HG03045 (cell line): ENCODE measurements around the gene TRANK1.

Source experiments
- ATAC-seq: cut with Tn5 transposase; IDR thresholded peaks from one replicate; pipeline ENCODE4 v1.9.1; 2021; ENCODE audit warnings: mild to moderate bottlenecking, moderate library complexity; ENCODE audit not compliant: unreplicated experiment

TRANK1 gene

DNA sequence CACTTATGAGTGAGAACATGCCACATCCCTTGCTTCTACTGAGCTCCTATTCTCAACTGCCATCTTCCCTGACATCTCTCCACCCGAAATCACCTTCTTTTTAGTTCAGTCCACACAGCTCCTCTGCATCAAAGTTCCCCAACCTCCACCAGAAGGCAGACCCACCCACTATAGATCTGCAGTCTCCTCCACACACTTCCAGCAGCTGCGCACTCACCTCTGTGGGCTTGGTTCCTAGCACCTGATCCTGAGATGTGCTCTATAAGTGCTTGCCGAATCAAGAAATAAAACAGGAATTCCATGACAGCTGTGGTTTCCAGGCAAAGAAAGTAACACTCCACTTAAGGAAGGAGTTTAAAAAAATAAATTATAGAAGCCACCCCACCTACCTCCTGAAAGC, 85.4 kb downstream of the TRANK1 start:
- ATAC-seq, result no peak

DNA sequence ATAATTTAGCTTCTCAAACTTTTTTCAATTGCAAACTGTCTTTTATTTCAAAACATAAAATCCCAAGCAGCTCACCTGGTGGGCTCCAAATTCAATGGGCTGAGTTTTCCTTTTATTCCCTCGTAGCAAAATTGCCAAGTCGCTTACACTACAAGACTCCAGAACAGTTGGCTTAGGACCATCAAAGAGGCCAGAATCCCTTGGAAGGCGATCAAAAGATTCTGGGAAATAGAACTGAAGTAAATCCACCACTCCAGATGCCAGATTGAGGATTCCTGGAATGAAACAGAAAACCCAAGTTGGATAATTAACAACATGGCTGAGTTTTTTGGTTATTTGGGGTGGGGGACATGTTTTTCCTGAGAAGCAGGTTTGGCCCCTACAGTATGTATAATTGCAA, 92.8 kb downstream of the TRANK1 start:
- ATAC-seq, result no peak

DNA sequence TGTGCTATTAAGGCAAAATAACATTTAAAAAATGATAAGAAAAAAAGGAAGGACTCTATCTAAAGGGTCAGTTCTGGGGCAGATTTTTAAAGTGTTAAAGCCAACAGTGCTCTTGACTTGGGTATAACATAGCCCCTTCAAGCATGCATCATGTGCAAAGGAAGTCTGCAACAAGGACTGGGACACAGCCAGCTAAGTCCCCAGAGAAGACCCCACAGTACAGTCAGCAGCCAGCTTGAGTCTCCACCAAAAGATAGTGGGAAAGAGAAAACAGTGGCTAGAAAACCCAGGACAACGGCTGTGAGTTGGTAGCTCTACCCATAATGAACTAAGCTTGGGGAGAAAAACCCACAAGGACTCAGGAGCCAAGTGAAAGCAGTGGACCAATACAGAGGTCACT, 94.1 kb downstream of the TRANK1 start:
- ATAC-seq, result no peak

DNA sequence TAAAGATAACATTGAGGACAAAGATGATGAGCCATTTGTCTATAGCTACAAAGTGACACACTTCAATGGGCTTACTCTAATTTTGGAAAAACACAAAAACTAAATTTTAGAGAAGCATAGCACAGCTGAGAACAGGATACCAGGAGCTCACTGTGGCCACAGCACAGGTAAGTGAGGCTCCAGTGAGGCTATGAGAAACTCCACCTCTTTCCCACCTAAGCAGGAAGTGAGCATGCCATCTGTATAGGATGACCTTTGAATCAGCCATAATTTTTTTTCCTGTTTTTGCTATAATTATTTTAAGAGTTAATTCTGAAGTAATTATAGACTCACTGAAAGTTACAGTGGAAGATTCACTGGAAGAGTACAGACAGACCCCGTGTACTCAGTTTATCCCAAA, 98.4 kb downstream of the TRANK1 start:
- no peak for ATAC-seq

DNA sequence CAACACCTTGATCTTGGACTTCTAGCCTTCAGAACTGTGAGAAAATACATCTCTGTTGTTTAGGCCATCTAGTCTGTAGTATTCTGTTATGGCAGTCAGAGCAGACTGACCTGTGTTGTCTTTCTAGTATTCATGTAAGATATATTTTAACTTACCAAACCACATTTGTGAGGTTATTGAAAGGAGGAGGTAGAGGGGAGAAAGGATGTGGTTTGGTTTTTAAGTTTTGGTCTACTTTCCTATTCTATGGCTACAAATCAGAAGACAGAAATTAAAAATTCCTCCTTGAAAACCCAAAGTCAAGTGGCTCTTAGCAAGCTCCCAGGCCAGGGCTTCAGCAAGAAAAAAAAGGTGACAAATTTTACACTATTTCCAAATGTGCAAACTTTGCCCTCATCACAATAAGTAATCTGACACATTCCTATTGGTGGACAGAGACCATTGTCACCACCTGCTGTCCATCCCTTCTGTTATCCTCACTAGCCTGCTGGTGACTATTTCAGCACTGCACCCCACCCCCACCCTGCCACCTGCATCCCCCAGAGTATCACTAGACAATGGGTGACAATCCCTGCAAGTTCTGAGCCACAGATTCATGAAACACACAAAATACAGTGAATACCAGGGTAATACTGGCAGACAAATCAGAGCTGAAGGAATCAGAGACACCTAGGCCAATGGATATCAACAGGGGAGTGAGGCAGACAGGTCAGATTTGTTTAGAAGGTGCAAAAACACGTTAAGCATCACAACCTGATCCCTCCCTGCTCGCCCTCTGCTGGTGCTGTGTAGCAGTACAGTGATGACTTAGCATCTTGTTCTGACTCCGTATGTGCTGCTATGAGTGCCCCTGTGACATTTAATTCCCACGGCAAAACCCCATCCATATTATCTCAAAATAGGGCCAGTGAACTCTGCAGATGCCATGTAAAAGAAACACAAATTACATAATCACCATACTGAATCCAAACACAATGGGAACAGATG, 101.5 kb downstream of the TRANK1 start:
- no peak for ATAC-seq

DNA sequence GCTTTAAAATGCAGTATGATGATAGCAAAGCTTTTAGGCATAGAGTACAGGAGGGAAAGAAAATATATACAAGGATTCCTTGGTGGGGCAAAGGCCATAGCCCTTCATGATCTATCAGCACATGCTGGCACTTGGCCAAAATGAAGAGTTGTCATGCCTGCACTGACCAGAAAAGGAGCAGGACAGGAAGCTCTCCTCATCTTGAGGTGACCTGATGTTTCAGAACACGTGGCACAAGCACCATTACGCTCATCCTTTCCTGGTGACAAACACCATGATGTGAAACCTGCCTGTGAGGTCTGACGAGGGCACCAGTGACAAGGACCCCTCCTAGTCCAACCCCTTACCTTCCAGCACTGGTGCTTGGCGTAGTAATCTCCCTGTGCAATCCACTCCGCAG, 102.6 kb downstream of the TRANK1 start:
- no peak for ATAC-seq

DNA sequence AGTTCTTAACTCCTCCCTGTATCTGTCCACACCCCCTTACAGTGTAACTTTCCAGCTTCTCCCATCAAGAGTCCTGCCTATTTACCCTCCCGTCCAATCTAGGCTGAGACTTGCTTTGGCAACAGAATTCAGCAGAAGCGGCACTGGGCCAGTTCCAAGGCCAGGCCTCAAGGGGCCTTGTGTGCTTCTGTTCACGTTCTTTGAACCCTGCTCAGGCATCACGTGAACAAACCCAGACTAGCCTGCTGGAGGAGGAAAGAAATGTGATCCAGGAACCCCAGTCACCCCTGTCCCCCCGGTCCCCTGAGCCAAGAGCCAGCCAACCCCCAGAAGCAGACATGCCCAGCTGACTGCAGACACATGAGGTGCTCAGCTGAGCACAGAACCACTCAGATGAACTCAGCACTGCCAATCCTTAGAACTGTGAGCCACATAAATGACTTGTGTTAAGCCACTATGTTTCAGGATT, 104.4 kb downstream of the TRANK1 start:
- no peak for ATAC-seq

DNA sequence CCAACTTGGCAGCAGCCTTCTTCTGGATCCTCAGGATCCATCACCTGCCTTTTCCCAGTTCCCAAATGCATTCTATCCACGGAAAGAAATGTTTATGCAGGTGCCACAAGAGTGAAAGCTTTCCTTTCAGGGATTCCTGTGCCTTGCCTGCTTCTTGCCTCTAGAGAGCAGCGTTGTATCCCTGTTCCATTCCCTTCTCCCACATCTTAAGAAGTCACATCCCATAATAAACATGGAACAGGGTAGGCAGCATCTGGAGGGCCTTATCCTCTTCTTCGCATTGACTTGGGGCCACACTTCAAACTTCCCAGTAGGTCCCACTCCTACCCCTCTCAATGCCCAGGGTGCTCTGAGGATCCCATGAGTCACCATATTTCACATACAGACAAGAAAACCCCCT, 107.8 kb downstream of the TRANK1 start:
- no peak for ATAC-seq

DNA sequence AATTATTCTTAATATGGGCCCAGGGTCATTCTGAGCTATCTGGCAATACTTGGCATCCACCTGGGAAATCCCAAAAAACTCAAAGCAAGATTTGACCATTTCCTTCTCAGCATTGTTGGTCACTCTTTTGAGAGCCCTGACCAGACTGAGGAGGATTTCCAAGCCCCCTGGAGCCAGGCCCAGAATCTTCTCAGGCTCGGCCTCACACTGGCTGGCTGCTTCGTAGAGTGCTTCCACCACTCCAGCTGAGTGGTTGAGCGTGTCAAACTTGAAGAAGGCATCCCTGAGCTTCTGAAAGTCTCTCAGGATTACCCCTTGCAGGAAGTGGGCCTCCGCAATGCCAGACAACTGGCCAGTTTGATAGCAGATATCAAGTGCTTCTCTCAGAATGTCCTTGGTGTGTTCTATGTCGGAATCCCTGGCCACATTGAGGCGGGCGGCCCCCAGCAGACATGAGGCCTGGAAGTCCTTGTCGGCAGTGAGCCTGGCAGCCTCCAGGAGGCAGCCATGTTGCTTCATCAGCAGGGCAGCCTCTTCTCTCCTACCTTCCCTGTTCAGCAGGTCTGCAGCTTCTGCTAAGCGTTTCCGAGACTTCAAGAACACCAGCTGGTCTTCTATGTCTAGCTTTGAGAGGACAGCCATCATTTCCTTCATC, 111.6 kb downstream of the TRANK1 start:
- no peak for ATAC-seq

DNA sequence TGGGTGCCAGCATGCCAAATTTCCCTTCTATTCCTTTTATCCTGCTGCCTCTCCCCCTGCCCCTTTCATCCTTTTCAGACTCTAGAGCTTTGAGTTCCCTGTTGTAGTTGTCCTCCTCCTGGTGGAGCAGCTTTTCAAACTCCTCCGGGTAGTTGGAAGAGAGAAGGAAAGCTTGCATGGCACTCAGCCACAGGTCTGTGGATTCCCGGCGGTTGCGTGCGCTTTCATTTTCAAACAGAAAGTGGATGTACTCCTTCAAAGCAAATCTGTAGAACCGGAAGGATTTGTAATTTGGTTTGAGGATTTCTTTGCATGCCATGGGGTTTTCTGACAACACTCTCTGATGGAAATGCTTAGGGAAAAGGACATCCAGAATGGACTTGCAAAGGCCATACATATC, 112.4 kb downstream of the TRANK1 start:
- ATAC-seq, result no peak

DNA sequence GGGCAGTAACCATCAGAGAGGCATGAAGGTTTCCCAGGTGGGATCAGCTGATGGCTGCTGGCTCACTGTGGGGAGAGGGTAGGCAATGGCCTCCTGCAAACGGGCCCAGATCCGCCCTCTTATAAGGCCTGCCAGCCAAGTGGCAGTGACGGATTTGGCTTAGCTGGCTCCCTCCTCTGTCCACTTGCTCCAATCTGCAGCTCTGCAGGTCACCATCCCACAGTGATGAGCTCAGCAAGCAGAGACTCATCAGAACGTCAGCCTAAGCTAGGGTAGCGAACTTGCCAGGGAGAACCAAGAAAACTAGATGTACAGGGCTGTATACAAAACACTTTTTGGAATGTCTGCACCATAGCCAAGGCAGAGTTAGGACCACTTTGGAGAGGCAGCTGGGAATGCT, 117.7 kb downstream of the TRANK1 start:
- ATAC-seq, result no peak

DNA sequence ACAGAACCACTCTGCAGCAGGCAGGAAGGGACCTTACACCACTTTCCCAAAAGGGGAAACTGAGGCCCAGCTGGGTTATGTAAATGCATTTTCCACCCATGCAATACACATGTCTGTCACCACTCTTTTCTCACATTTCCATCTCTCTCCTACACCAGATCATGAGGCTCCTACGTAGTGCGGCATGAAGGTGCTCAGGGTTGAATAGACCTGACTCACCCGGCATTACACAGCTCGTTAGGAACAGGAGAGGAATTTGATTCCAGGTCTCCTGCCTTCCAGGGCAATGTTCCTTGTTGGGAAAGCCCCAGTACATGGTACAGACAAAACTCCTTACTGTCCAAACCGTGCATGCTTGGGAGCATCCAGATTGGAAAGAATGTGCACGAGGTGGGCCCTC, 118.6 kb downstream of the TRANK1 start:
- no peak for ATAC-seq

DNA sequence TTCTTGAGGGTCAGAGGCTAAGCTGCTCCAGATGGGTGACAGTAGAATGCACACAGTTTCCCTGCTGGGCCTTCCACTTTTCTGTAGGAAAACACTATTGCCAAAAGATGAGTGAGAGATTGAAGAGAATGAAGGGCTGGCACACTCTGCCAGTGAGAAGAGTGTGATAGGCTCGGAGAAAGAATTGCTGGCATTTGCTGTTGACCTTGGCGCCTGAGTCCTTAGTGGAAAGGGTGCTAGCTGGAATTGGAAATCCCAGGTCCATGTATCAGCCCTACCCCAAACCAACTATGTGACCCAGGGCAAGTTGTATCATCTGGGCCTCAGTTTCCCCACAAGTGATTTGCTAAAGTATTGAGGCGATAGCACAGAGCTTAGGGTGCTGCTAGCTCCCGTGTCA, 120.4 kb downstream of the TRANK1 start:
- ATAC-seq, result no peak

DNA sequence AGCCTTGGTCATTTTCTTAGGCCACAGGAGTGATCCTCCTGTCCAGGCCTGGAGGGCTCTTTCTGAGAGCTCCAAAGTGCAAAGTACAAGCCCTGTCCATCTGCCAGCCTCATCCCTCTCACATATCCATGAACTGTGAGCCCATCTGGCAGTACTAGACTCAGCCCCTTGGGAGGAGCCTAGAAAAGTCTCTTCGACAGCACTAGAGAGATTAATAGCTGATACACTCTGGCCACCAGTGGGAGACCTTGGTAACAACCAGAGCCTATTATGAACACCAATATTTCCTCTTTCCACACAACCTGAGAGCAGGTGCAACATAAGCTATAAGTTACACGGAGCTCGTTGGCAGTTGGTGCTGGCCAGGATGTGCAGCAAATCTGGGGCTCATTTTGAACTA, 121.0 kb downstream of the TRANK1 start:
- ATAC-seq, result no peak

DNA sequence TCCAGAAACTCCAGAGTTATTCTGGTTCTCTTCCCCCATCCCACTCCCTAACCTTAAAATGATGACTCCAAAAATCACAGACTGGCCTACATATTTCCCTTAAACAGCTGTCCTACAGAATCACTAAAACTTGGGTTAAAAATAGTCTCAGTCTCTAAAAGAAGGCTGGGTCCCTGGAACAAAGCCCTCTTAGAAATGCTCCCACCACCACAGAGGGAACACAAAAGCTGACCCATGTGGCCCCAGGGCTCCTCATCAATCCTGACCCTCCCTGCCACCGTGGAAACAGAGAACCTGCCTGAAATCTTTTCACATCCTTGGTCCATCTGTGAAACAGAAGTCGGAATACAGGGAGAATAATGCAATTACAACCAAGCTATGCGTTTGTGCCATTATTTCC, 124.8 kb downstream of the TRANK1 start:
- no peak for ATAC-seq

DNA sequence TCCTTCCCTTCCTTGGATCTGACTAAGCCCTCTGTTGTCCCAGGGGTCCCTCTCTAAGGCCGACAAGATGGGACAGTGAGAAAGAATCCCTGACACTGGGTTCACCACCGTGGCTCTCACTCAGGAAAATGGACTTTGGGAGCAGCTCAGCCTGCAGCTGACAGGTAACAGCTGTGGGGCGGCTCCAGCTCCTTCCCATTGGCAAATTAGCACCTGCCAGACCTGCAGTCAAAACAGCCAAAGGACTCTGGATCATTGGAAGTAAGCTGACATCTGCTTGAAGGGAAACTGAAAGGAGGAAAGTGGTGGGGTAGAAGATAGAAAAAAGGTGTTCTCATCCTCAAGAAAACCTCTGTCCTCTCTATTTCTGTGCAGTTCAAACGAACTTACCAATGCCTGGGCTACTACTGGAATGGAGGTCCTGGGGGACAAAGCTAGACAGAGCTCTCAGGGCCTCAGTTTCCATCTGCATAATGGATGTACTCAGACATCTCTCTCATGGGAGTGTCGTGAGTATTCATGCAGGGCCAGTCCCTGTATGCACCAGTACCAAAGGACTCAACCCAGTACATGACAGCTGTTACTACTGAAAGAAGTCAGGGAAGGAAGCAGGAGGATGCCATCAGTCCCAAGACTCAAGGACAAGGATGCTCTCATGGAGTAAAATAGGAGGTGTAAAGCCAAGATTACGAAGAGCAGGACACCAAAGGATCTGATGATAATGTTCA, 126.9 kb downstream of the TRANK1 start:
- ATAC-seq, result no peak

DNA sequence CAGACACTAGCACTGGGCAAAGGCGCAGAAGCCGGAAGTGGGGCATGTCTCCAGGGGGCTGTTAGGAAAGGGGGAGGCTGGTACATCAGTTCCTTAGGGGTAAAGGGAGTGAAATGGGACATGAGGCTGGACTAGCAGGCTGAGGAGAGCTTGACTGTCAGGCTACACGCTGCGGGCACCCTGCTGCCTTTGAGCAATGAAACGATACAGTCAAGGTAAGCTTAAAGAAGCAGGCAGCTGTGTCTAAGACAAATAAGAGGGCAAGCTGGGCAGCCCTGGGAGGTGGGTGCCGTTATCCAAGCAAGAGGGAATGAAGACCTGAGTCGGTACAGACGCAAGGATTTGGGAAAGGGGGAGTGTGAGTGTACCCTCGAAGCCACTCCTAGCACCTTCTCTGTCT, 129.5 kb downstream of the TRANK1 start:
- ATAC-seq, result no peak

DNA sequence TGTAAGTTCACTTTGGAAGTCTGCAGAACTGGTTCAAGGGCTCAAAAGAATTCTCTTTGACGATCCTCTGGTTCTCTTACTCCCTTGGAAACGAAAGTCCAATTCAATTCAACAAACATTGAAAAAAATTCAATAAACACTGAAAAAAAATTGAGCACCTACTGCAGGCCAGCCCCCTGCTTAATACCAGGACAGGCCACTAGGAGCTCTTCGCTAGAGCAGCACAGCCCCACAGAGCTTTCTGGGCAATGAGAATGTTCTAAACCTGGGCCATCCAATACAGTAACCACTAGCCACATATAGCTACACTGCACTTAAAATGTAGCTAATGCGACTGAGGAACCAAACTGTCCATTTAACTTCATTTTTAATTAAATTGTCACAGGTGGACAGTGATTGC, 130.1 kb downstream of the TRANK1 start:
- no peak for ATAC-seq

DNA sequence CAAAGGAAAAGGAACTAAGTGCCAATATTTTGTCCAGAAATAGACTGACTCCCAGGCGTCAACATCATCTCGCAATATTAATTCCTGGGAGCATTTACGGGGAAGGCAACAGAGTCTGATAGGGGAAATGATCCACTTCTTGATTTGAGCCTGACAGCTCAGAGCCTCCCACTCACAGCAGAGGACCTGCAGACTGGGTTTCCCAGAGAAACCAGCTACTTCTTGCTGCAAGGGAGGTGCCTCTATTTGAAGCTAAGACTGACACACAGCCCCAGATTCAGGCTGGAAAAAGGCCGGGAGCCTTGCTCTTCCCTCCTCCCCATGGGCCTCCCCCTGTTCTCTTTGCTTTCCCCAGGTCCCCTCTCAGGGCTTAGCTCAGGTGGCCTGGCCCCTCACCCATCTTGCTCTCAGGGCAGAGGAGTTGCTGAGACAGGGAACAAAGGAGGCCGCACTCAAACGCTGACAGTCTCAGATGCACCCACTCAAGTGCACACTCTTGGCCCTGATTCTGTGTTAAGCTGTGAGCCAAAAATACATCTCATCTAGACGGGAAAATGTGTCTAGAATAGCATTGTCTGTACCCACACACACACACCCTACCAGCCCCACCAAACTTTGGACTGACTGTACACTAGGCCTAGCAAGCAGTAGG, 130.7 kb downstream of the TRANK1 start:
- ATAC-seq, result no peak

DNA sequence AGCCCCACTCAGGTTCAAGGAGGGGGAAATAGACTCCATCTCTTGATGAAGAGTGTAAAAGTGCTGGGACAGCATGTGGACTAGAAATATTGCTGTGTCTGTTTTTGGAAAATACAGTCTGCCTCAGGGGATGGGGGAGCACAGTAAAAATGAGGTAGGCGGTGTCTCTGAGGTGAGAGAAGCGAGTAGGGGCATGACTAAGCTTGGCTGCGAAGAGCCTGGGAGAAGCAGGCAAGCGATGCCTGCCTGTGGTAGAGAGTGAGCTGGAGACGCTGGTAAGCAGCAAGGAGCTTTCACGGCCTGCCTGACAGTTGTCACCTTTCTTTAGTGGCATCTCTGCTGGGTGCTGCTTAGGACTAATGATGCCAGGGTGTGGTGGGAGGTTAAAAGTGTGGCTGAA, 131.5 kb downstream of the TRANK1 start:
- no peak for ATAC-seq

DNA sequence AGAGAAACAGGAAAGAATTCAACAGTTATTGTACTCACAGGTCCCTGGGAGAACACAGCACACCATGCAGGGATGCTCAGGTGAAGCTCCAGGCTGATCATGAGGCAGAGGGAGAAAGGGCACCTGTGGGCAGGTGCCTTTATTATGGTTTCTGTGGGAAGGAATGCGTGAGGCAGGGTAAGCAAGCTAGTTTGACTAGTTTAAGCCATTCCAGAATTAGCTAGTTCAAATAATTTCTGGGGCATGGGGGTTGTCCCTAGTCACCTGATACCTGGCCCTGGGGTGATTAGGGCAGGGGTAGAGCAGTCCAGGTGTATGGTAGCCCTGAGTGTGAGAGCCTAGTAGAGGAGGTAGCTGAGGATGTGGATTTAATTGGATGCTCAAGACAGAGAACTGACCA, 132.6 kb downstream of the TRANK1 start:
- ATAC-seq, result no peak
